Hypothalamus (tissue), 51 donors: ENCODE results near the gene KATNB1.
"Not testable (repeated sequence)": the region's sequence is repeated elsewhere in the genome, so short reads cannot be mapped to it uniquely, and the experiment has no call there.

ENCODE experiments used
- DNase-seq, 51 donors: peaks; one replicate each; lab custom pipeline; 2025; lab: John Stamatoyannopoulos, UW

The KATNB1 gene

DNA sequence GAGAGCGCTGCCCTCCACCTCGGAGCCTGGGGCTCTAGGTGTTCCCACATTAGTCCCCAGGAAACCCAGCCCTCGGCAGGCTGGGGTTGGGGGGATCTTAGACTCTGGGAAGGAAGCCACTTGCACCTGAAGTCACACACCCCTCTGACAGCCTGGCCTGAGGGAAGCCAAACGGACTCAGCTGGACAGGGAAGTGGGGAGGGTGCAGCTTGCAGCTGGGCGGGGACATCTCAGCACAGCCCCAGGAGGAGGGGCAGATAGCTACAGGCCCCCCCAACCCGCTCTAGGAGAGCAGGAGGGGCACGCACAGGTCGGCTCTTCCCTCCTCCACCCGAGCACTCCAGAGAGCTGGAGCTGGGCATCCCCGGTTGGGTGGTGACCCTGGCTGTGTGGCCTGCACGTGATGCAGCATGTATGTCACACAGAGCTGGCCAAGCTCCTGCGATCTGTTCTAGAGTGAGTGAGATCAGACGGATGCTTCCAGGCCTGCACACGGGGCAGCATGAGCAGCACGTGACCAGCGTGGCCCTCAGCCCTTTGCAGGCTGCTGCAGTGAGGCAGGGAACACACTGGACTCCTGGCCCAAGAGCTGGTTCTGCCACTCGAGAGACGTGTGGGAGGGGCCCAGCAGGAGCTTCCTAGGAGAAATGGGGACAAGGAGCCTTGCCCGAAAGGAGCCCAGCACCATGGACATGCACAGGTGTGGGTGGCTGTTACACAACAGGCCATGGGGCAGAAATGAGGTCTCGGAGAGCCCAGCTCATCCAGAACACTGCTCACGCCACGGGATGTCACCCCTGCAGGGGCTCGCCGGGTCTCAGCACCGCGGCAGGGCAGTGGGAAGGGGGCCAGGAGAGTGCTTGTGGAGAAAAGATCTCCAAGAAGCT is 51.3 kb downstream of the KATNB1 start:
- DNase-seq = peak in 35 of 51 donors; percentile 7 to 79 (median 48)

- DNase-seq = no peak
These were observed 51.9 kb downstream of the KATNB1 start for GRCh38 chr16:57787519-57787905.

DNA sequence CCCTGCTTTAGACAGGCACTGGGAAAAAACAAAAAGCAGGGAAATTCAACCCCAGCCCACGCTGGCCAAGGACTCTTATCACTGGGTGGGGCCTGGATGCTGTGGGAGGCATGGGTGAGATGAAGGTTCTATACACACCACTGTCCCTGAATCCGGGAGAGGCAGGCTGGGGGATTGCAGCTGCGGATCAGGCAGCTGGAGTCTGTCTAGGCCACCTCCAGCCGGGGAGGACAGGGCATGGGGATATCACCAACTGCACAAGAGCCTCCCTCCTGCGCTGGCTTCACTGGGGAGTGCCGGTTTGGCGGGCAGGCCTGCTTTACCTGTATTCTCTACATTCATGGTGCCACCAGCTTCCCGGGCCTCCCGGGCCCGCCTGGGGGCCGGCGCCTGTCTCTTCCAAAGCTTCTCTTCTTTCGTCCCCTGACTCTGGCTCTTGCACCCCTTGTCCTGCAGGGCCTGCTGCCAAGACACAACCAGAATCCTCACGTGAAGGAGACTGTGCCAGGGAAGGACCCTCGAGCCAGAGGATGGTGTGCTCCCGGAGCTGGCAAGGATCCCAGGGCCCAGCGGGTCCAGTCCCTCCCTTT is 52.8 kb downstream of the KATNB1 start:
- DNase-seq = no peak

DNA sequence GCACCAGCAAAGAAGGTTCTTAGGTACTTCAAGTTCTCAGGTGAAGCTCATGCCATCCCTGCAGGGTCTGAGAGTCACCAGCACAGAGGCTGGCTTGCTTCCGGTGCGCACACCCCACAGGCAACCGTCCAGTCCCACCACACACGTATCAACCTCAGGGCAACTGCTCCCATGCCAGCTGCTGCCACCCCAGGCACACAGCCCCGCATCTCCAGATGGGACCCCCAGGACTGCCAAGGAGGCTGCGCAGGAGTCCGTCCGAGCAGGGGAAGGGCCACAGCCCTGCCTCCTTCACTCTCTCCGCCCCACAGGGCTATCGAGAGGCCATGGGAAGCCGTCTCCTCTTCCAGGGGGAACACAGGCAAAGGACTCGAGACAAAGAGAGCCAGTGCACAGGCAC is 53.4 kb downstream of the KATNB1 start:
- no peak for DNase-seq

DNA sequence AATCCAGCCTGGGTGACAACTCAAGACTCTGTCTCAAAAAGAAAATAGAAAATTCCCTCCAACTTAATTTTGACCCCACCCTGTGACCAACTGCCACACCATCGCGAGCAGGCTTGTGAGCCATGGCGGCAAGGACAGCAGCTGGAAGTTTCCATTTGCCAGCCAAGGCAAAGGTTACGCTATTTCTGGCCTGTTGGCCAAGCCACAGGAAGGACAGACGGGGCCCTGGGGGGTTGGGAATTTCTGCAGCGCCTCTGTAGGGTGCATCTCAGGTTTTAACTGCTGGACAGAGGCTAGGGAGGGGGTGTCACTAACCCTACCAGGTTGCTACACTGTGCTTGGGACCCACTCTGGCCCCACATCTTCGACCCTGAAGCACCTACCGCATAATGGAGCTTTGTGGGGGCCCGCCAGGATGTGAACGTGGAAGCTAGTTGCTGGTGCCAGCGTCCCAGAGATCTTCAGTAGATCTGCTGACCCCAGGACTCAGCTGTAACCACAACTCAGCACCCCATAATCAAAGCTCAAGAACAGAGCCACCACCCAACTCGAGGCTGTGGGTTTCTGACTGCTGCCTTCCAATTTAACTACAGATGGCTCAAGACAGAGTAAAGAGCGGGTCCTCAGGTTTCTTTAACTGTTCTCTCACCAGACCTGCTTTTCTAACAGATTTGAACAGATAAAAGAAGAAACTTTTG is 55.8 kb downstream of the KATNB1 start:
- no peak for DNase-seq

- DNase-seq = no peak
These were observed 56.4 kb downstream of the KATNB1 start for GRCh38 chr16:57791893-57792461.

DNA sequence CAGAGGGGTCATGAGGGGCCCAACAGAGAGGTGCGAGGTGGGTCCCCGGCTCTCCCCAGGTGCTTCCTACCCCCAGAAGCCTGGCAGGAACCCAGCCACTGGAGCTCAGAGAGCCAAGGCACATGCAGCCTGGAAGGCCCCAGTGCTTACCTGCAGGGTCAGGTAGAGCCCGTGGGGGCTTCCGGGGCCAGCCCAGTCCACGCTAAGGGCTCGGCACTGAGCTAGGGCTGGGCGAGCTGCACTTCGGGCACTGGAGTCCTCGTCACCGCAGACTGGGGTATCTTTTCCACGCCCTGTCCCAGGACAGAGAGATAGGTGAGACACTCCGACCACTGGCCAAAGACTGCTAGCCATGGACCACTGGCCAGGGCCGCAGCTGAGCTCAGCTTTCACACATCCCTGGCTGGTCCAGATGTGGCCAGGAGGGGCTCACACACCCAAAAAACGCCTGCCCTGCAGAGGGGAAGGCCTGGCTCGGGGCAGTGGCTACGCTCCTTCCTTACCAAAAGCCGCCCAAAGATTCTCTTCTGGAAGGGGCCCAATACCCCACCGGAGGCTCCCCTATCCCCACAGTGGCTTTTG is 59.4 kb downstream of the KATNB1 start:
- no peak for DNase-seq

GRCh38 chr16:57795431-57795878 is 59.9 kb downstream of the KATNB1 start:
- peak in 10 of 51 donors; percentile 16 to 58 (median 30) for DNase-seq

DNA sequence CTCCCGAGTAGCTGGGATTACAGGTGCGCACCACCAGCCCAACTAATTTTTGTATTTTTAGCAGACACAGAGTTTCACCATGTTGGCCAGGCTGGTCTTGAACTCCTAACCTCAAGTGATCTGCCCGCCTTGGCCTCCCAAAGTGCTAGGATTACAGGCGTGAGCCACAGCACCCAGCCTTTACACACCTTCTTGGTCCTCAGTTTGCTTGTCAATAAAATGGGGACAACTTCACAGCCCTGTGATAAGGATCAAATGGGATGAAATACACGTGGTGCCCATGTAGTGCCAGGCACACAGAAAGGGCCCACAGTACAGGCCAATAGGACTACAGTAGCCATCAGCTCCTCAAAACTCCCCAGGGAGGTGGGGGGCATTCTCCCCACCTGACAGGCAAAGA is 60.4 kb downstream of the KATNB1 start:
- DNase-seq = not testable (repeated sequence)

GRCh38 chr16:57797216-57797525 is 61.6 kb downstream of the KATNB1 start:
- DNase-seq = no peak

- DNase-seq = peak in 1 of 51 donors; percentile 36
These were observed 62.1 kb downstream of the KATNB1 start for GRCh38 chr16:57797526-57798266.

- DNase-seq = no peak
These were observed 62.8 kb downstream of the KATNB1 start for GRCh38 chr16:57798267-57798810.

GRCh38 chr16:57798953-57799599 is 63.5 kb downstream of the KATNB1 start:
- no peak for DNase-seq

DNA sequence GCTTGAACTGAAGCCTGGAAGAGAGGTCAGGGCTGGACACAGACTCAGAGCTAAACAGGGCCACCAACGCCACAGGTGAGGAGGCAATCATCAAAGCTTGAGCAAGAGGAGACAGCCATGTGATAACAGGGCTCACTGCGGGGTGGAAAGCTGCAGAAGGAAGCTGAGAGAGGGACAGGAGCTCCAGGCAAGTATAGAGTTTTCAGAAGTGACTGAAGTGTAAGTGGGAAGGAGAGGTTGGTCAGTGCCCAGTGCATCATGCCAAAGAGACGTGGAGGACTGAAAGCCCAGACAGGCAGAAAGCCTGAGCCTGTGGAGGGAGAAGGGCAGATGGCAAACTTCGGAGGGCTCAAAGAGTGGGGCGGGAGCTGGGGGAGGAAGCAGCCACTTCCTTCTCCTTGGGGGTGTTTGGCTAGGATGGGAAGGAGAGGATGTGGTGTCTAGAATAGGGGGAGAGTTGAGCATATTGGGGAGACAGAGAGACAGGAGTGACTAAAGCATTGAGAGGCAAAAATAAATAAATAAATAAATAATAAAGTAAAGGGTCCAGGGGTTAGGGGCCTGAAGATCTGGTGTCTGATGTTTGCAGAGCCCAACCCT is 64.1 kb downstream of the KATNB1 start:
- DNase-seq = peak in 2 of 51 donors; percentile 19 to 24

DNA sequence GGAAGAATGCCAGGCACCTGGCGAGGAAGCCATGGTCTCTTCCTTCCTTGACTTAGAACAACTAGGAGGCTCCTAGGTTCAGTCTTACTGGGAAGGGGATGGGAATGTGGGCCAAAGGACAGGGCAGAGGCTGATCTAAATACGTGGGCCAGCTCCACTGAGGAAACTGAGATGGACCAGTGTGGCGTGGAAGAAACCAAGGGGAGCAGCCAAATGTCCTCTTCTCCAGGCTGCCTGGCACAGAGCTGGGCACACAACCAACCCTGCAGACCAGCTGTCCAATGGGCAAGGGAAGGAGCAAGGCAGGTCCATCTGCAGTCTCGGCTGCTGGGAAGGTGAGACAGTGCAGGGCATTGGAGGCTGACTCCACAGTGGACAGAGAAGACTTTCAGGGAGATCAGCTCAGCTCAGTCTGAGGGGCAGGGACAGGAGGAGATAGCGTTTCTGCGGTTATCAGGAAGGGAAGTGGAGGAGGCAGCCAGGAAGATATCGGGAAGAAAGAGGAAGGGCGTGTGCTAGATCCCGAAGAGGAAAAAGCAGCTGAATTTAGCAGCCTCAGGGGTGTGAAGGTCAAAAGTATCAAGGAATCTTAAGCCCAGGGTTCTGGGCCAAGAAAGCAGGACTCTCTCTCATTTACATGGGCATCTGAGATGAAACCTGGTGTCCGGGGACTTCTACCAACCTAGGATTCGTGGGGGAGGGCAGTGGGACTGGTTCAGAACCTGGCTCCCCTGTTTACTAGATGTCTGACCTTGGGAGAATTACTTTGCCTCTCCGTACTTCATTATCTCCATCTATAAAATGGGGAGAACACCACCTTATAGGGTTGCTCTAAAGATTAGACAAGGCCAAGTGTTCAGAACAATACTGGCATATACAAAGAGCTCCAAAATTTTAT is 64.9 kb downstream of the KATNB1 start:
- peak in 1 of 51 donors; percentile 4 for DNase-seq

DNA sequence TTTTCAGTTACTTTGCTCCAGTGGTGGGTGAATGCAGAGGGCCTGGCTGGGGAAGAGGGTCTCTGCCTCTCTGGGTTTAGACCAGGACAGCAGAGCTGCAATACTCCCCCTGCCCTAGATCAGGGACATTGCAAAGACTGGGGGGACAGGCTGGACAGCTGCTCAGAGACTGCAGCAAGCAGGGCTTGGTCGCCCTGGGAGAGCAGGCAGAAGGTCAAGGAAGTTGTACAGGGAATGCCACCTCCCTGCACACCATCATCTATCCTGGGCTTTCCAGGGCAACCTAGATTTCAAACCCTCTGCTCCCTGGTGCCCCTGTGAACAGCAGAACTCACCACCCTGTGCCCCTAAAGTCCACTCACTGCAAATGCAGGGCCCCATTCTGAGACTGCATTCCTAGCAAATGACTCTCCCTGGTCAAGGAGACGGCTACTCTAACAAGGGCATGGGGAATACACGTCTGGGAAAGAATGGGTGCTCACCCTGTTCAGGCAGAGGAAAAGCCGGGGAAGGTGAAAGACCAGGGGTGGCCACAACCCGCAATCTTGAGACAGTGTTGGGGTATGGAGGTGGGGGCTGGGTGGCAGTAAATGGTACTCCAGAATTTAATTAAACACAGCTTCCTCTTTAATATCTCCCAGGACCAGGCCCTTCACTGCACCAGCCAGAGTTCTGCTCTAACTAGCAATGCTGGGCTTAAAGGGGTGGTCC is 65.7 kb downstream of the KATNB1 start:
- DNase-seq = peak in 1 of 51 donors; percentile 53

- peak in 9 of 51 donors; percentile 24 to 67 (median 47) for DNase-seq
These were observed 66.3 kb downstream of the KATNB1 start for GRCh38 chr16:57801809-57802340.
